Measurements from ENCODE around the gene CCDC12.

CCDC12 gene

GRCh38 chr3:46994801-46995731, 18.5 kb upstream of the CCDC12 start:
- DNase-seq, result no peak

DNA sequence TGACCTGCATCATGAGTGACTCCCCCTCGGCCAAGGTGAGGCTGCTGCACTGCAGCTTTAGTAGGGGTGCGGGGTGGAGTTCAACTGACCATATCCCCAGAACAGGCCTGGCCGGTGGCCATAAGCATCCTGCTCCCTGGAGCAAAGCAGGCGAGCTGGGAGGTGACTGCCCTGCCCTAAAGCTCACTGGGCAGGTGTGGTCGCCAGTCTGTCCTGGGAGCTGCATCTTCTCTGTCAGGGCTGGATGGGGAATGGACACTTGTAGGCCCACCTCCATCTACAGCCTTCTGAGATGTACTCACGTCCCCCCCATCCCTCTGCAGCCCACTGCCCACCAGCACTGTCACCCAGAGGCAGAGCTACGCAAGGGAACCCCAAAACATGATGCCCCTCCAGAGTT, 17.4 kb upstream of the CCDC12 start:
- DNase-seq, result no peak

DNA sequence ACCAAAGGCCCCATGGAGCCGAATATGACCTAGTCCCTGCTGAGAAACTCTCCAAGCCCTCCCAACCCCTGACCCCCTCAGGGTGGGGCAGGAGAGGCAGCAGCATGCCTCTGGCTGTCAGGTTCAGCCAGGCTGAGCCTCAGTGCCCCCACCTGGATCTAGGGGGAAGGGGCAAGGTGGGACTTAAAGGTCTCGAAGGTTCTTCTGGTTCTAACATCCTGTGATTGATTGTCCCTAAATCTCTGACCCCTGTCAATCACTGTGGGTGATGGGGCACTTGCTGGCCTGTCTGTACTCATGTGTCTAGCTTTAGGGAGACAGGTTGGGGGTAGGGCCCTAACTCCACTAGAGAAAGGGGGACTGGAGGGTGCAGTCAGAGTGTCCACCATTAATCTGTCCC, 16.7 kb upstream of the CCDC12 start:
- no peak for DNase-seq

- no peak for DNase-seq
Observed at GRCh38 chr3:46992231-46992630, 15.7 kb upstream of the CCDC12 start.

- no peak for DNase-seq
Observed at GRCh38 chr3:46991406-46992165, 15.0 kb upstream of the CCDC12 start.

- no peak for DNase-seq
Observed at GRCh38 chr3:46990573-46991374, 14.2 kb upstream of the CCDC12 start.

DNA sequence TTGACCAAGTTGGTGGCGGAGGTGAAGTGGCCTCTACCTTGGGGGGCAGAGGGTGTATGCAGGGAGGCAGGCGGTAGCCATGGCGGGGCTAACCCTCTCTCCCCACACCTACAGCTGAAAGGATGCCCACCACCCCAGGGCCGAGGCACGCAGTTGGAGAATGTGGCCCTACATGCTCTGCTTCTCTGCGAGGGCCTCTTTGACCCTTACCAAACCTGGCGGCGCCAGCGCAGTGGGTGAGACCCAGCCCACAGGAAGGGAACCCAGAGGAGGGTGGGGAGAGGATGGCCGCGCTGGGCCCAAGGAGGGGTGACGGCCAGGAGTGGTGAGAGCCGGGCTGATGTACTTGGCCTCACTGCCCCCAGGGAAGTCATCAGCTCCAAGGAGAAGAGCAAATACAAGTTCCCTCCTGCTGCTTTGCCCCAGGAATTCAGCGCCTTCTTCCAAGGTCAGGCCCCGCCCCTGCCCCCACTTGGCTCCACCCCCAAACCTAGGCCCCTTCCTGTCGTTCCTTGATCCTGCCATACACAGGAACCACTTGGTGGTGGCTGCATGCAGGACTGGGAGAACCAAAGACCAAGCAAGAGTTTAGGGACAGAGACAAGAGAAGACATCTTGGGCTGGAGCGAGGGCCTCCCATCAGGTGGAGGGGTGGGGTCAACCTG, 12.7 kb upstream of the CCDC12 start:
- no peak for DNase-seq

DNA sequence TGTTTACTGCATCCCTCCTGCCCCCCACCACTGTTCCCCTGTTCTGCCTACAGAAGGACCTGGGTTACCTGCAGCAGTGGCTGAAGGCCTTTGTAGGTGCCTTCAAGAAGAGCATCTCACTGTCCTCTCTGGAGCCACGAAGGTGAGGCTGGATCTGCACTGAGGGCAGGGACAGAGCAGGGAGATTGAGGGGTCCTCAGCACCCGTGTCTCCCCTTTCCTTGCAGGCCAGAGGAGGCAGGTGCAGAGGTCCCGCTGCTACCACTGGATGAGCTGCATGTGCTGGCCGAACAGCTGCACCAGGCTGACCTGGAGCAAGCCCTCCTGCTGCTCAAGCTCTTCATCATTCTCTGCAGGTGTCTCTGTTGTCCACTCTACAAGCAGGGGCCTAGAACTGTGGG, 12.1 kb upstream of the CCDC12 start:
- DNase-seq, result no peak

DNA sequence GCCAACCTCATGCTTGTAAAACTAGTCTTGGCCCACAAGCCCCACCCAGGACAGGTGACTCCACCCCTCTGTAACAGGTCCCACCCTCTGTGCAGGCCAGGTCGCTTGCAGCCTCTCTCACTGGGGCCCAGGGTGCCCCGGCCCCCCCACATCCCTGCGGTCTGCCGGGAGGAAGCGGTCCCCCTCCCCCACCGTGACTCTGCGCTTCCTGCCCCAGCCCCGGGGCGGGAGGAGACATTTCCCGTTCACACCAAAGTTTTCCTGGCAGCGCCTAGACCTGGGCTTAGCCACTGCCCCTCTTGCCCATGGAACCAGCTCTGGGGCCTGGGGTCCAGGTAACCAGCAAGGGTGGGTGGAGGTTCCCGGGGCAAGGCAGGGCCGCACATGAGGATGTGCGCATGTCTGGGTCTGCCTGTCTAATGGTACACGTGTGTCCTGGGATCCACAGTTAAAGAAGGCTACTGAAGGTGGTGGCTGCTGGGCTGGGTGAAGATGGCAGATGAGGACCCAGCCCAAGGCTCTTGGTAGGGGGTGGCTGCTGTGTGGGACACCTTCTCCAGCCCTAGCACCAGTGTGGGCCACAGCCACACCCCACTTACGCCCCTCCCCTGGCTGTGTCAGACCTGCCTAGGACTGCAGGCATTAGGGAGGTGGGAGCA, 11.3 kb upstream of the CCDC12 start:
- no peak for DNase-seq

DNA sequence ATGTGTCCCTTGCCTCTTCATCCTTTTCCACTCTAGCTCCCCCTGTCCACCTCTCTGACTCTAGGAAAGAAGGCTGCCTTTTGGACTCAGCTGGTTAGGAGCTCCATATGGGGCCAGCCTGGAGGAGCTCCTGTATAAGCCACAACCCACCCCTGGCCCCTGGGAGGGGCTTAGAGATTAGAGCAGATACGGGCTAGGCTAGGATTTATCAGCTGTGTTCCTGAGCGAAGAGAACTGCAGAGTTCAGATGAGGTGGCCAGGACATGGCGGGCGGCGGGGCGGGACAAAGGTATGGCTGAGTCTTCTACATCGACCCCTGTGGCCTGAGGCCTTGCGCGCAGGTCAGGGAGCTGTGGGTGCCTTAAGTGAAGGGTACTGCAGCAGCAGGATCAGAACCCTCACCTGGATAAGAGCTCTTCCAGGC, 10.8 kb upstream of the CCDC12 start:
- no peak for DNase-seq

DNA sequence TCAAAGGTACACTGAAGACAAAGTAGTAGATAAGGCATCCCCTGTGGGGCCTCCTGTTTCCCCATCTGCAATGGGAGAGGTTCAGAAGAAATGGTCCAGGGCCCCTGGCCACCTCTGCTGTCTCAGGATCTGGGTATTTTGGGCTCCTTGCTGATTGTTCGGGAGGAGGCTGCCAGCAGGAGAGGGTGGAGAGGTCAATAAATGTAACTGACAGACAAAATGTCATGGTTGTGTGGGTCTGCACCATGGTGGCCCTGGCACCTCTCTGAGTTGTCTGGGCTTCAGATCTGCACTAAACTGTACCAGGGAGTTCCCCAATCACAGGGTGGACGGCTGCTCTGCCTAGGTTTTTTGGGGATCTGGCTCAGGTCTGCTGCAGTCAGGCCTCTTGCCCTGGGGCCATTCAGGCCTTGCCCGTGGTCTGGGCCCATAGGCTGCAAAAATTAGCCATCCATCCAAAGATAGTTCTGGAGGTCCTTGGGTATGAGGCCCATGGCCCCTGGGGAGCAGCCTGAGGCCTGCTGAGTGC, 10.3 kb upstream of the CCDC12 start:
- DNase-seq, result no peak

DNA sequence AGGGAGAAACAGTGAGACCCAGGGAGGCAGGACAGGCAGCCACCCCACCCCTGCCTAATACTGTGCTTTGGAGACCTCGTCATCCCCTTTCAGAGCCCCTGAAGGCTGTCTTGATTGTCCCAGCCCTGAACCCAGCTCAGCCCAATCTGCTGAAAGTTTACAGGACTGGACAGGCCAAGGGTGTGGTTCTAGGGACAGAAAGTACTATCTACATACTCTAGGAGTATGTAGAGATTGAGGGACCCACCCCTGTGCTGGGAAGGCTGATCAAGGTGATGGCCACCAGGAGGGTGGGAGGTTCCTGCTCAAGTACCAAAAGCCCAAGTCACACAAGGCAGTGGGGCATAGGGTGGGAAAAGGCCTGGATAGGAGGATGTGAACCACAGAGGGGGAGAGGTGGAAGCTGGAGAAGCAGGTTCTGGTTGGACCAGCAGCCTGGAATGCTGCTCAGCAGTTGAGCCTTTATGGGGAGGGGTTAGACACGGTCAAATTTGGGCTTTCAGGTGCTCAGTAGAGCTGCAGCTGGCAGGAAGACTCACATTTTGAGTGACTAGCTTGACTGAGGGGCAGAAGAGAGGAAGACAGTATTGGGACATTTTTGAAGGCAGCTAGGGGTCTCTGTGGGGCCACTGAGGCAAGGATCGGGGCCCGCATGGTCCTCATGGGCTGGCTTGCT, 9.6 kb upstream of the CCDC12 start:
- no peak for DNase-seq

- no peak for DNase-seq
Observed at GRCh38 chr3:46985588-46985987, 9.0 kb upstream of the CCDC12 start.

DNA sequence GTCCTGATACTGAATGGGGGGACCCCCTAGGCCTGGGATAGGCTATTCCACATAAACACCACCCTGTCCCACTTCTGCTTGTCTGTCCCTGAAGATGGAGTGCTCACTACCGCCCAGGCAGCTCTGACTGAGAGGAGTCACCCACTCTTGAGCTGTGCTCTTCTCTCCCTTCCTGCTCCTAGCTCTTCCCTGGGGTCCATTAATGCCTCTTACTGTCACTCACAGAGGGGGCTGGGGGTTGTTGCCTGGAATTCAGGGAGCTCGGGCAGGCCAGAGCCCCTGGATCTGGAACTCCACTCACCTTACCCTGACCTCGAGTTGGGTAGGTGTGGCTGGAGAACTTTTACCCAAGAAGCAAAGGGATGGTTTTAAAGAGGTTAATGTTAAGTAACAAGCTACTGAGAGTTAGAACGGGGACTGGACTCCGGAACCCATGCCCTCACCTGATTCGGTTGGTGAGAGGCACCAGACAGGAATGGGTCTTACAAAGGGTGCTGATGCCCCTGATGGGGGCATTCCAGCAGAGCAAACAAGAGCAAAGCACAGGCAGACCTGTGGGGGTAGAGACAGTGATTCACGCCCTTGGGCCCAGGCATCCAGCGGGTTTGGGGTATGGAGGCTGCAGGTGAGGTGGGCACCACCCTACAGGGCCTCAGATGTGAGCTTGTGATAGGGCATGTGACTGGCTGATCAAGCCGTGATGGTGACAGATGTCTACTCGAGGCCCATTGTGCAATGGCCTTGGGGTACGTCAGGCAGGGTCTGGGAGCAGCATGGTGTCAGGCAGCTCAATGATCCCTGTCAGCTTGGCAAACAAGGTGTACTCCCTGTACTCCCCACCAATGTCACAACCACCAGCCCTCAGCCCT, 8.3 kb upstream of the CCDC12 start:
- DNase-seq, result no peak

GRCh38 chr3:46982546-46982945, 6.0 kb upstream of the CCDC12 start:
- no peak for DNase-seq

DNA sequence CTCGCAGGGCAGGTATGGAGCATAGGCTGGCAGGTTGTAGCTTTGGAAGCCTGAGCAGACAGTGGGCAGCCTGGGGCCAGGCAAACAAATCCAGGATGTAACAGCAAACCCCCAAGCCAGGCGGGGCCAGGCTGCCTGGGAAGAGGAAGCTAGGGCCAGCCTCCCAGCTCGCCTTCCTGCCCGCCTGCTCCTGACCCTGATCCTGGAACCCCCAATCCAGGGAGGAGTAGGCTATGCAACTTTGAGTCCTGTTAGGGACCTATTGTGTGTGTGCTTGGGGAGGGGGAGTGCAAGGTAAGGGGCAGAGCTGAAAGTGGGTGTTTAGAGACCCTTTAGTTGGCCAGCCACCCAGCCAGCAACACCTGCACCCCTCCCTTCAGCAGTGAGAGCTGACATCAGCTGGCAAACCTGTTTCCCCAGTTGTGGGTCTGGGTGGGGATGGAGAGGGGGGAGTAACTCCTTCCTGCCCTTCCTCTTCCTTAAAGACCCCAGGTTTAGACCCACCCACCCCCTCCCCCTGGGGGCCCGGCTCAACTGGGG, 5.5 kb upstream of the CCDC12 start:
- DNase-seq, result no peak

GRCh38 chr3:46979958-46980497, 3.5 kb upstream of the CCDC12 start:
- no peak for DNase-seq

DNA sequence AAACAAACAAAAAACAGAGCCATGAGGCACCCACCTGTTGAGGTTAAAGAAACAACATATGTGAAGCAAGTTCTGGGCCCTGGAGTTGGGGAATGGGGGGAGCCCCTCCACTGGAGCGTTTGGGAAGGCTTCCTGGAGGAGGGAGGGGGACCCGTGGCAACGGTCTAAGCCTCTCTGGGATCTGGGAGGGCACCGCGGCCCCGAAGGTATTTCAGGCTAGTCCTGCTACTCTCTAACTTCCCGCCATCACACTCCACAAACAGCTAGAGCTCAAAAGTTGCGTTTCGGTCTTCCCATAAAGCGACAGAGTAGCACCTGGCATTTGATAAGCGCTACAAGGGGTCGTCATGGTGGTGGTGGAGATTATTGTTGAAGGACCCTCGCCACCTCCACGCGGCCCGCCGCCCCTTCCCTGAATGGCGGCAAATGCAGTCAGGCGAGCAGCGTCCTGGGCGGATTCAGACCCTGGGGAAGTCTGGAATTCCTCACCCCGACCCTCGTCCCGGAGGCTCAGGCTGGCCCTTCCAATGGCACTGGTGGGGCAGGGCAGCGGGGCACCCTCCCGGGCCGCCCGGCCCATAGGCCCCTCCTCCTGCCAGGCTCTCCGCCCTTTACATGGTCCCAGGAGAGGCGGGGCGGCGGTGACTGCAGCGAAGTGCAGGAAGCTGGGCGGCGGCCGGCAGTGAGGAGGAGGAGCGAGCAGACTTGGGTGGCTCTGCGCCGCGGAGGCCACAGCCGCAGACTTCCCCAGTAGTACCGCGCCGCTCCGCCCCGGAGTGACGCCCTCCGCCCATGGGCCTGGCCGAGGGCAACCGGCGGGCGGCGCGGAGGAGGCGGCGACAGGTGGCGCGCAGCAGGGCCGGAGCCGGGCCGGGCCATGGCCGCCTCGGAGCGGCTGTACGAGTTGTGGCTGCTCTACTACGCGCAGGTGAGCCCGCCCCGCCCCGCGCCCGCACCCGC, 2.7 kb upstream of the CCDC12 start, which contains the start of gene NBEAL2:
NBEAL2 (plus strand) TSS at position 682 of the 960 bp plus-strand sequence; CDS start at position 878, 196 bp downstream.
- peak; percentile 66 for DNase-seq
